Stimulated activated CD4-positive, alpha-beta T cell treated with anti-CD3 and anti-CD28 coated beads, Interleukin-15, amount 100 ng/mL, for 1 hour (primary cell): Measurements from ENCODE around the gene HBP1.

Experiments
- DNase-seq, 2 donors: peaks; one replicate each; pipeline ENCODE4 v3.0.0-alpha.2; 2020; ENCODE audit warnings: low read depth in 1 of 2, low spot score in 1 of 2

HBP1 gene

DNA sequence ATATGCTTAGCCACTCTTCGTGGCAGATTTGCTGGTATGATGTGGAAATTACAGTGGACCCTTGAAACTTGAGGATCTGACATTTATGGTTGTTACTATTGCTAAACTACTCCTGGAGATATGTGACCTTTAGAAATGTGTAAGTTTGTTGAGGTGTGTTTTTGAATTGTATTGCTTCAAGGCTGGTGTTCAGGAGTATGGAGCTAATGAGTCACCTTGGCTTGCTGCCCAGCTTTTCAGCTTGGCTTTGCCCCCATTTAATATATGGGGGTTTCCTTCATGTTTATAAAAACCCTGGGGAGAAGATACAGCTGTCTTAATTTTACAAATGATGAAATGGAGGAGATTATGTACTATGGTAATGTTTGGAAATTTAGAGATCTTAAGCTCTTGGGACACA is 11.6 kb downstream of the HBP1 start:
- peak; percentile 23 to 45 for DNase-seq

DNA sequence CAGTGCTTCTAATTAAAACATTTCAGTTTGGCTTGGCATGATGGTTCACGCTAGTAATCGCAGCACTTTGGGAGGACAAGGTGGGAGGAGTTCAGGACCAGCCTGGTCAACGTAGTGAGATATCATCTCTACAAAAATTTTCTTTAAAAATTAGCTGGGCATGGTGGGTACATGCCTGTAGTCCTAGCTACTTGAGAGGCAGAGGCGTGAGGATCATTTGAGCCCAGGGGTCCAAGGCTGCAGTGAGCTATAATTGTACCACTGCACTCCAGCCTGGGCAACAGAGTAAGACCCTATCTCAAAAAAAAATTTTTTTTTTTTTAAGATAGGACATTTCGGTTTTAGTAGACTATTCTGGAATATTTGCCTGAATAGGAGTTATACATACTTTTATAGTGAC is 12.4 kb downstream of the HBP1 start:
- DNase-seq = no peak

DNA sequence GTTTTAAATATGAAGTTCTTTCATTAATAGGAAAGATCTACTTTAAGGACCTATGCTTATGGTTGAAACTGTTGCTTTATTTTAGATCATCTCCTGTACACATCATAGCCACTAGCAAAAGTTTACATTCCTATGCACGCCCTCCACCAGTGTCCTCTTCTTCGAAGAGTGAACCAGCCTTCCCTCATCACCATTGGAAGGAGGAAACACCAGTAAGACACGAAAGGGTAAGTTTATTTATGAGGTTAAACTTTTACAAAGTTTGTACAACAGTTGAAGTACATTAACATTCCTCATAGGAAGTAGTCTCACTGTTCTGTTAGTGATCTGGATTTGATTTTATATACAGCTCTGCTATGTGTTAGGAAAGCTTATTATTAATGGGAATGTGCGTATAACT is 16.9 kb downstream of the HBP1 start:
- DNase-seq = no peak

DNA sequence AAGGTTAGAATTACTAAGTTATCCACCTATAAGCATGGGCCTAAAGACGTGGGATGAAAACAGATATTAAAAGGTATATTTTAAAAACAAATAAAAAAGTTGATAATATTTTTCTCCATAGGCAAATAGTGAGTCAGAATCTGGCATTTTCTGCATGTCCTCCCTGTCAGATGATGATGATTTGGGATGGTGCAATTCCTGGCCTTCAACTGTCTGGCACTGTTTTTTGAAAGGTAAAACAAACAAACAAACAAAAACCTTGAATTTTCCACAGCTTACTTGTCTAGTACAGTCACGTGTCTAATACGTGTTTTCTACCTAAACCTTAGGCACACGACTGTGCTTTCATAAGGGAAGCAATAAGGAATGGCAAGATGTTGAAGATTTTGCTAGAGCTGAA is 17.4 kb downstream of the HBP1 start:
- no peak for DNase-seq

DNA sequence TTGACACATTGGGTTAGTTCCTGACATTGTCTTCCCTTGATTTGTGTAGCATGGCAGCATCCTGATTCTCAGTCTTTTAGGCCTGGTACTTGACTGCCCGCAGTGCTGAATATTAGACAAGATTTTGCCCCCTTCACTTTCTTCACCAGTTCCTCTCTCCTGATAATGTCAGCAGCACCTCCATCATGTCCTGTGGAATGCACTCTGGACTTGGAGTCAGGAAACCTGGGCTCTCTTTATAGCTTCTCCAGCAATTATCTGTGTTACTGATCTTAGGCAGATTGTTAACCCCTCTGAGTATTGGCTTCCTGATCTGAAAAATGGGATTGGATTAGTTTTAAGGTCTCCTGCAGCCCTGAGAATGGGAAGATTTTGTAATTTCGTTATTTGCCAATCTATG is 19.0 kb downstream of the HBP1 start:
- no peak for DNase-seq

DNA sequence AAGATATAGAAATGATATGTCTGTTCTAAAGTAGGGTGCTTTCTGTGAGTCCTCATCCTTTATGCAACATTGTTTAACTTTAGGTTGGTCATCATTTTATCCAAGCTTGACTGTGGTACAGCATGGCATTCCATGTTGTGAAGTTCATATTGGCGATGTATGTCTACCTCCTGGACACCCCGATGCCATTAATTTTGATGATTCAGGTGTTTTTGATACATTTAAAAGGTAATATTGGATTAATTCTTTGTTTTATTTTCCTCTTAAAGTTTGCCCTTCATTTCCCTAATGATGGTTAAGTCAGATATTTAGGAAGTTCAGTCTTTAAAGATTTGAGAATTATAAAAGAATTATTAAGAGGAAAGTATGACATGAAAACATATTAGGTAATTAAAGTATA is 21.3 kb downstream of the HBP1 start:
- DNase-seq = no peak

DNA sequence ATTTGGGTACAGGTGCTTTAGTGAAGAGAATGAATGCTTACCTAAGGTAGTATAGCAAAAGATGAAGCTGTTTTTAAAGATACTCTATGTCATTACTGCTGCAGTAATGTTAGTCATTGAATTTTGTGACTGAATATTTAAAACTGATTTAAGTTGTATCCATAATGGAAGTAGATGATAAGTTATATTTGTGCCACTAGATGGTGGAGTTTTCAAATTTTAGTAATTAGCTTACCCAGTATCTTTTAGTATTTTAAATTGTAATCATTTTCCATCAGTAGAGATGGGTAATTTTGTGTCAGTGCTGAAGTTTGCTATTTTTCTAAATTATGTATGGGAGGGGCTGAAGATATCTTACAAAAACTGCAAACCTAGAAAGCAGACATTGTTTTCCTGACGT is 25.2 kb downstream of the HBP1 start:
- DNase-seq = no peak

DNA sequence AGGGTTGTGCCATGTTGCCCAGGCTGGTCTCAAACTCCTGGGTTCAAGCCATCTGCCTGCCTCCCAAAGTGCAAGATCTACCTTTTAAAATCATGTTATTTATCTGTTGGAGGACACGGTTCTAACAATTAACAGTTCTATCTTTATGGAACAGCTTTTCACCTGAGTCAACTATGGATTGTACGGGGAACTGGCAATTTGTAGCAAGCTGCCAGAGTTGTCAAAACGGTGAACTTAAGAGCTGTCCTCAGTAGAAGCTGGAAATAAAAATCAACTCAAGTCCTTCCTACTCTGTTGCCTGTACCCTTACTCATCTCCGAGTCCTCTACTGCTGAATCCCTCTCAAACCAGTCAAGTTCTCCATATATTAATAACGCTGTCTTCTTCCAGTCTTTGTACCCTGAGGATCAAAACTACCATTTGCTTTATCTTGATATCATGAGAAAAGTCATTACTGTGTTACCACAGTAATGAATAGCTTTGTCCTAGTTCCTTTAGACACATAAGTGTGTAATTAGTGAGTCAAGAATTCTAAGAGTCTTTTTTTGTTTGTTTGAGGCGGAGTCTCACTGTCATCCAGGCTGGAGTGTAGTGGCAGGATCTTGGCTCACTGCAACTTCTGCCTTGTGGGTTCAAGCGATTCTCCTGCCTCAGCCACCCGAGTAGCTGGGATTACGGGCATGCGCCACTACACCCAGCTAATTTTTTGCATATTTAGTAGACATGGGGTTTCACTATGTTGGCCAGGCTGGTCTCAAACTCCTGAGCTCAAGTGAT is 28.2 kb downstream of the HBP1 start:
- DNase-seq = no peak

DNA sequence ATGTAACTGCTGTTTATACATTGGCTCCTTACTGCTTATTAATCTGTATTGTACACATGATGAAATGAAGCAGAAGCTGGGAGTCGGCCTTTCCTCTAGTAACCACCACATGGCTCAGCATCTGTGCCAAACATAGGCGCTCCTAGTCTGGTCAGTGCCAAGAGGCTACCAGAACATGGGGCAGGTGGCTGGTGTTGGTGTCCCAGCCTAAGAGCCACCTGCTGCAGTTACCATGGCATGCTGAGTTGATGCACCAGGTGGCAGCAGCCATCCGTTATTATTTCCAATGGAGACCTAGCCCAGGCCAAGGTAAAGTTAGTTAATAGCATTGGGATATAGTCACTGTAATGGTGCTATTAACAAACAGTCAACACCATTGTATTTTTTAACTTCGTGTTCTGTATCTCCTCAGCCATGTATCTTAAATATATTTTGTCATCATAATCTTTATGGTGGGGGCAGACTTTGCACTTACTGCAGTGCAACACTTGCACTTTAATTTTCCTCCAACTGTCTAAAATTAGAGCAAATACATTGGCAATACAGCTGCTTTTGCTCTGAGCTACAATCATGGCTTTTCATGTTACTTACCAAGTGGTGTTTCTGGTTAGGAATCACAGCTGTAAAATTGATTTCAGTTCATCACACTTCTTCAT is 33.1 kb downstream of the HBP1 start:
- peak in 1 of 2 donors; percentile 3 for DNase-seq

DNA sequence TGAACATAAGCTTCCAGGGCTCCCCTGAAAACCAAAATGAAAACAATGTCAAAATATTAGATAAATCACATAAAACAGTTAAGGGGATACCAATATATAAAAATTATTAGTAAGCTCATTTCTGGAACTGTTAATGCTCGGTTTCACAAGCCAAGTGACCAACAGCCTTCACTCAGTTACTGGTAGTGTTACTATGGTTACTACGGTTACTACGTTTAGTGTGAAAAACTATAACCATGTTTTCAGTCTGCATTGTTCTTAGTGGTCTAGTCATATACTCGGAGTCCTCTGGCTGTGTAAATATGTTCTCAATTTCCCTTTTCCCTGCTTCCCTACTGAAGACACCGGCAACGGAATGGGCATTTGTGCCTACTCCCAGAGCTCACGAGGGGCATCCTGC is 34.8 kb downstream of the HBP1 start:
- DNase-seq = no peak

DNA sequence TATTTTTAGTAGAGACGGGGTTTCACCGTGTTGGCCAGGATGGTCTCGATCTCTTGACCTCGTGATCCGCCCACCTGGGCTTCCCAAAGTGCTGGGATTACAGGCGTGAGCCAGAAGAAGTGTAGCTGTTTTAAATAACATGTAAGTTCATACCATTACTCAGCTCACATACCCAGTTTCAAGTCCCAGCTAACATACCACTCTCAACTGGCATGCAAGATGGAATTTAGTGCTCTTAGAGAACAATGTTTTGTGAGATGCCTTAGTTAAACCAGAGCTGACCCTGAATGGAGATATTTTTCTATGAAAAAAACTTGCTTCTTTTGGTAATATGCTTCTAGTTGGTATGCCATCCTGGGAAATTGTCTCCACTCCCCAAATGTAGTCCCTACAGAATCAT is 37.3 kb downstream of the HBP1 start:
- no peak for DNase-seq

DNA sequence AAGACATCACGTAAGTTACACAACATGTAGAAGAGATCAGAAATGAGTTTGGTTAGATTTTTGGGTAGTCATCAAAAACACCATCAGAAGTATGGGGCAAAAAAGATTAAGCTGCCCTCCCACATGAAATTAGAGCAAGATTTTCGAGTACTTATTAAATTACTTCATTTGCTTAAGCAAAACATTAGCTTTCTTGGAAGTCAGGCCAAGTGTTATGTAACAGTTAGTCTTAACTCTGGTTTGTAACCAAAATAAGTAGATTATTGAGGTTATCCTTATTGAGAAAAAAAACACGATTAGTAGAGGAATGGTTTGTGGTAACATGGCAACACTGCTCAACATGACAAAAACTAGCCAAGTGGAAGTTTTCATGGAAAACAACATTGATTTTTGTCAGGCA is 37.9 kb downstream of the HBP1 start:
- DNase-seq = no peak

DNA sequence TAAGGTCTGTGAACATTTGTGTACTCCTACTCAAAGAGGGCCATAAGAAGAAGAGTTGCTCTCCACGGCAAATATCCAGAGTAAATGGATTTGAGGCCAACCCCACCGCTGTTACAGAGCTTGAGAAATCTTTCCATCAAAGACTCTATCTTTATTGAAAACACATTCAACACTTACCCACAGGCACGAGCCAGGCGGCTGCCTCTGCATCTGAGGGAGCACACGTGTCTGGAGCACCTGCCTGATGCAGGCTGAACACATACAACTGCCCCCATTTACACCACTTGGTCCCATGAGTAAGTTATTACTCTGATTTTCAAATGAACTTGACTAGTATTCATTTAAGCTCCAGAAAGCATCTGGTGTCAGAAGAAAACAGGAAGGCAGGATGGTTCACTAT is 38.7 kb downstream of the HBP1 start:
- DNase-seq = no peak

DNA sequence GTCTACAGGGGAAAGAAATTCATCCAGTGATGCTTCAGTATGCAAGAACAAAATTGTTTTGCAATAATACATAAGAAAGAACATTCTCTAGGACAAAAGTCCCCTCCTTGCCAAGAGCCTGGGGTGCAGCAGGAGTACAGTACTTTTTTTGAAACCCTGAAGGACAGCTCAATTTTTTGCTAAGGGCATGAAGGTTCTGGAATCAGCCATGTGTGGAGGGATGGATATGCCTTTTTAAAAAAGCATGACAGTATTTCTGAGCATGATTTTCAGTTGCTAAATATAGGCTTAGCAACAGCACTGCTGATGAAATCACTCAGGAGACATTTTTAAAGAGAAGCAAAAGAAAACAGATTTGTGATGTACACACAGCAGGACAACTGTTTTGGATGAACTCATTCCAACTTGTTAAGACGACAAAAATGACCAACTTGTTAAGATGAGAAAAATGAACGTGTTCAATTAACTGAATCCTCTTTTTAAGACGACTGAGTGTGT is 39.3 kb downstream of the HBP1 start:
- DNase-seq = no peak

DNA sequence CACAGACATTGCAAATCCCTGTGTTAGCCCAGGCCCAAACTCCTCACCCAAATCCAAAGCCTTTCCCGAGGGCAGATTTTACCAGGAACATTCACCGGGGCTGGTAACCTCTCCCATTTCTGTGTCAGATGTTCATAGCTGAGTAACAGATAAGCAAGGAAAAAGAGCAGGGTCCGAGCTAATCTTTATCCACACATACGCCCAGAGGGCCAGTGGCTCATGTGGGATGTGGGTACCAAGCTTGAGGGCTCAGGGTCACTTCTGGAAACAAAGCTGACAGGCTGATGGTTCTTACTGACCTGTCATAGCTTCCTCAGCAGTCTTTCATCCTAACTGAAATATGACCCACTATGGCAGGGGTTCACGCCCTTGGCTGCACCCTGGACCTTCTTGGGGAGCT is 39.8 kb downstream of the HBP1 start:
- no peak for DNase-seq

DNA sequence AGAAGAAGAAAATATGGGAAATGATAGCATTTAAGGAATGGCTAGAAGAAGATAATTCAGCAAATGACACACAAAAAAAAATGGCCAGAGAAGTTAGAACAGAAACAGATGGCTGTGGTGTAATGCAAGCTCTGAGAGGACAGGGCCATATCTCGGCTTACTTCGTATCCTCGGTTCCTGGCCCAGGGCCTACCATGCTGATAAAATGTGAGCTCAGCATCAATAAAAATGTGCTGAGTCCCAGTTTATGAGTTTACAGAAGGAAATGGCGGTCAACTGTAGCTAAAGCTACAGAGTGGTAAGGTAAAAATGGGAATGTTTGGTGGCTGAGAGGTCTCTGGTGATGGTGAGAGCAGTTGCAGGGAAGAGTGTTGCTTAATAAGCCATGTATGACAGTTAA is 40.8 kb downstream of the HBP1 start:
- no peak for DNase-seq

DNA sequence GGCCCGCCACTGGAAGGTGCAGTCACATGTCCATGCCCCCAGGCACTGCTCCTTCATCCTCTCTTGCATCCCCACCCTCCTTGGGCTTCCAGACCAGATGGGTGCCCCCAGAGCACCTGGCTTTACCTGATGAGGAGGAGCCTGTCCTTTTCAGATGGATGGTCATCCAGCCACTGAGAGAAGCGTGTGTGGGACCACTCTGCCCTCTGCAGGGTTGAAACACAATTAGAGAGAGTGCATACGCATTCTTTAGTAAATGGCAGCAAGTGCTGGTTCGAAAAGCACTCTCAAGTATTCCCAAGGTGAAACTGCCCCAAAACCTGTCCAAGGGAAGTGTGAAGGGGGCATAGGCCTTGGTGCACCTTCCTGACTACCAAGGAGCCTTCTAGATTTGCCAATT is 41.6 kb downstream of the HBP1 start:
- DNase-seq = no peak

DNA sequence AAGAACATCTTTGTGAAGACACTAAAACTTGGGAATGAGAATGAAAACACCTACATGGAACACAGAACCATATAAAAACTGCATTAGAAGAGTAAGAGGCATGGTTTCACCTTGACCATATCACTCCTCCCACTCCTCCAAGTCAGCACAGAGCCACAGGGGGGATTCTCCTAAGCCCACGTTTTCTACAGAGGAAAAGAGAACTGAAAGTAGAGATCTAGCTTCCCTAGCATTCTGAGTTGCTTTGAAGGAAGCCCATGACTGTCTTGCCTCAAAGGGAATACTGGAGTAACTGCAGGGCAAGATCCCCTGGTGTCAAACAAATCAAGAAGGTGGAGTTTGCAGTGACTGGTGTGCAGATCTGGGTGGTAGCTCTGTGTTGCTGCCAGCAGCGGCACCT is 43.9 kb downstream of the HBP1 start:
- no peak for DNase-seq

DNA sequence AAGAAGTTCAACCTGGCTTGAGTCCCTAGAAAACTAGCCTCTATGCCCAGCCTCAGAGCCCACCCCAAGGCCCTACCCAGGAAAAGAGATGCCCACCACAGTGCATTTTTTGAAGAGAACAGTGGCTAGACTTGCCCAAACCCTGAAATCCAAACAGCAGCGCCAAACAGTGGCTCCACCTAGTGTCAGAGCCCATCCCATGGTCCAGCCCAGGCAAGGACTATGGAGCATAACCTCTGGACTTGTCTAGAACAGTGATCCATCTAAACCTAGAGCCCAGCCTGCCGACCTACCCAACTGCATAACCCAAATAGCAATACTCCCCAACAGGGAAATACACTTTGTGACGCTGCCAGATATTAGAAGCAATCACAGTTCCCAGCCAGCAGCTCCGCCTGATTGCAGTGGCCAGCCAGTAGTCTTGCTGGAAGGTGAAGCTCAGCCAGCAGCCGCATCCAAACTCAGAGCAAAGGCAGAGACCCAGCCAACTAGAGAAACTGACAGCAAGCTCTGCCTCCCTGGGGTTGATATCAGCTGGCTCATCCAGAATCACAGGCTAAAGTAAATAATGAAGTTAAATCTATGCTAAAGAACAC is 44.5 kb downstream of the HBP1 start:
- DNase-seq = no peak

DNA sequence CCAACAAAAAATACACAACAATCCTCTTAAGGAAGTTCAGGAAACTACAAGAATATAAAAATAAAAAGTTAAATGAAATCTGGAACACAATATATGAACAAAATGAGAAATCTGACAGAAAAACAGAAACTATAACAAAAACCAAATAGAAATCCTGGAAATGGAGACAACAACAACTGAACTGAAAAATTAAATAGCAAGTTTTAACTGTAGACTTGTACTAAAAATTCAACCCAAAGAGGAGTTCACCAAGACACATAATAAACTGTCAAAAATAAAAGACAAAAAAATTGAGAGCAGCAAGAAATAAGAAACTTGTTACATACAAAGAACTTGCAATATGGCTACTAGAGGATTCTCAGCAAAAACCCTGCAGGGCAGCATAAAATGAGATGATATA is 45.1 kb downstream of the HBP1 start:
- DNase-seq = no peak

DNA sequence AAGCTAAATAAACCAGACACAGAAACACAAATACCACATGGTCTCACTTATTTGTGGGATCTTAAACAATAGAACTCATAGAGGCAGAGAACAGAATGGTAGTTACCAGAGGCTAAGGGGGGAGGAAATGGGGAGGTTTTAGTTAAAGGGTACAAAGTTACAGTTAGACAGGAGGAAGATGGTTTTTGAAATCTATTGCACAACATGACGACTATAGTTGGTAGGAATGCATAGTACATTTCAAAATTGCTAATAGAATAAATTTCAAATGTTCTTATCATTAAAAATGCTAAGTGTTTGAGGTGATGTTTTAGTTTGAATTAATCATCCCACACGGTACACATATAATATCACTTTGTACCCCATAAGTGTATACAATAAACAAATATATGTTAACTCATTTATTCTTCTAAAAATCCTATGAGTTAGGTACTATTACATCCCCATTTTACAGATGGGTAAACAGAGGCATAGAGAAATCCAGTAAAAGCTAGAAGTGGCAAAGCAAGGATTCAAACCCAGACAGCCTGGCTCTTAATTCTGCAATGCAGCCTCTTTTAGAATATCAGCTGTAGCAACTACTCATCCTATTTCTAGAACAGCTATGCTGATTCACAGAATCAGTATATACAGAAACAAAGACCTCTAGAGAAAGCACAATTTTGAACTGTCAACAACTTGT is 50.9 kb downstream of the HBP1 start:
- no peak for DNase-seq

DNA sequence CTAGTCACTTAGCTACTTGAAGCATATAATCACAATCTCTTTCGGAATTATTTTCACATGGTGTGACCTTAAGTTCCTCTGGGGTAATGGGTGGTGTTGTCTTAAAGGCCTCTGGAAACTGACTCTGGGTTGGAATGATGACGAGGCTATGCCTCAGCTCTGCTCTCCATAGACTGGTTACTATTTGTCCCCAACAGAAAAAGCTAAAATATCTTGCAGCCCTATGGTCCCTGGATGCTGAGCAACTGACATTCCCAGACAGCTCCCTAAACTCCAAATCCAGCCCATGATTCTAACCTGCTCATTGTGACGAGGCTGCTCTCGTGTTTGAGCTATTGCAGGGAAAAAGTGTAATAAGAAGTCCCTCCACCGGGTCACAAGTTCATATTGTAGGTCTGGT is 51.6 kb downstream of the HBP1 start:
- DNase-seq = no peak
